ENCODE results near the gene TLCD5.

Gene TLCD5

GRCh38 chr11:120295099-120295498 is 30.0 kb upstream of the TLCD5 start:
- Histone ChIP-seq H3K27me3 (ENCODE audit: insufficient read depth, low read length) (no peaks in the 10 kb centered on the region), H4K20me1 (ENCODE audit: insufficient read depth, low read length) (no peaks in the 10 kb centered on the region), H3K4me3 (ENCODE audit: low read depth, low read length, poor library complexity, severe bottlenecking) (no peak overlapping the region), H3K36me3 (ENCODE audit: insufficient read depth, low read length) (no peaks in the 10 kb centered on the region), H3K4me1 (ENCODE audit: insufficient read depth, low read length, severe bottlenecking) (no peaks in the 10 kb centered on the region), H3K79me2 (ENCODE audit: insufficient read depth, low read length) (no peaks in the 10 kb centered on the region), H3K9me3 (ENCODE audit: low read length) (no peaks in the 10 kb centered on the region), H3K9ac (ENCODE audit: low read length) (no peak overlapping the region), H3K27ac (ENCODE audit: low read depth, low read length, poor library complexity, severe bottlenecking) (no peak overlapping the region), H3F3A (ENCODE audit: insufficient read depth, low read length) (no peaks in the 10 kb centered on the region), H2AFZ (ENCODE audit: low read length) (no peak overlapping the region), H3K4me2 (ENCODE audit: low read length) (no peak overlapping the region), H3K9me2 (ENCODE audit: low read depth, low read length) (no peaks in the 10 kb centered on the region)
- no peak for TF ChIP-seq EZH2 (IDR thresholded peaks at IDR 0.05; ENCODE audit: borderline replicate concordance, low read length)
- no peak for TF ChIP-seq CTCF (IDR thresholded peaks at IDR 0.05; ENCODE audit: low read length)

- no peaks in the 10 kb centered on the region for H3K27me3 ChIP-seq (ENCODE audit: insufficient read depth, low read length)
- H3K9me3 ChIP-seq (ENCODE audit: low read length): no peaks in the 10 kb centered on the region
- H3K9ac ChIP-seq (ENCODE audit: low read length): no peak overlapping the region
- no peak for TF ChIP-seq CTCF (IDR thresholded peaks at IDR 0.05; ENCODE audit: low read length)
- TF ChIP-seq EZH2 (IDR thresholded peaks at IDR 0.05; ENCODE audit: borderline replicate concordance, low read length): no peak
- no peaks in the 10 kb centered on the region for H3K4me1 ChIP-seq (ENCODE audit: insufficient read depth, low read length, severe bottlenecking)
- no peak overlapping the region for H3K4me3 ChIP-seq (ENCODE audit: low read depth, low read length, poor library complexity, severe bottlenecking)
- H4K20me1 ChIP-seq (ENCODE audit: insufficient read depth, low read length): no peaks in the 10 kb centered on the region
- no peak overlapping the region for H3K27ac ChIP-seq (ENCODE audit: low read depth, low read length, poor library complexity, severe bottlenecking)
- H3F3A ChIP-seq (ENCODE audit: insufficient read depth, low read length): no peaks in the 10 kb centered on the region
- H2AFZ ChIP-seq (ENCODE audit: low read length): no peak overlapping the region
- no peaks in the 10 kb centered on the region for H3K79me2 ChIP-seq (ENCODE audit: insufficient read depth, low read length)
- H3K36me3 ChIP-seq (ENCODE audit: insufficient read depth, low read length): no peaks in the 10 kb centered on the region
- no peaks in the 10 kb centered on the region for H3K9me2 ChIP-seq (ENCODE audit: low read depth, low read length)
- H3K4me2 ChIP-seq (ENCODE audit: low read length): no peak overlapping the region
Observed at GRCh38 chr11:120296554-120296953, 28.5 kb upstream of the TLCD5 start.

GRCh38 chr11:120298461-120298860 is 26.6 kb upstream of the TLCD5 start:
- Histone ChIP-seq H2AFZ (ENCODE audit: low read length) (no peak overlapping the region), H3K79me2 (ENCODE audit: insufficient read depth, low read length) (no peaks in the 10 kb centered on the region), H3K9me3 (ENCODE audit: low read length) (no peaks in the 10 kb centered on the region), H3F3A (ENCODE audit: insufficient read depth, low read length) (no peaks in the 10 kb centered on the region), H3K4me3 (ENCODE audit: low read depth, low read length, poor library complexity, severe bottlenecking) (no peak overlapping the region), H3K27ac (ENCODE audit: low read depth, low read length, poor library complexity, severe bottlenecking) (no peak overlapping the region), H3K4me2 (ENCODE audit: low read length) (no peak overlapping the region), H4K20me1 (ENCODE audit: insufficient read depth, low read length) (no peaks in the 10 kb centered on the region), H3K9ac (ENCODE audit: low read length) (no peak overlapping the region), H3K9me2 (ENCODE audit: low read depth, low read length) (no peaks in the 10 kb centered on the region), H3K36me3 (ENCODE audit: insufficient read depth, low read length) (no peaks in the 10 kb centered on the region), H3K4me1 (ENCODE audit: insufficient read depth, low read length, severe bottlenecking) (no peaks in the 10 kb centered on the region), H3K27me3 (ENCODE audit: insufficient read depth, low read length) (no peaks in the 10 kb centered on the region)
- TF ChIP-seq CTCF (IDR thresholded peaks at IDR 0.05; ENCODE audit: low read length) (no peak), EZH2 (IDR thresholded peaks at IDR 0.05; ENCODE audit: borderline replicate concordance, low read length) (no peak)

All from OCI-LY1 (cell line).